GM12878 (cell line): ENCODE results near the gene MRPL34.

ENCODE experiments used
- POLR2A ChIP-seq: IDR thresholded peaks from 2 replicates; pipeline ENCODE4 v1.6.1; 2011; ENCODE audit warnings: low read depth, mild to moderate bottlenecking, low read length
- SIX5 ChIP-seq: IDR thresholded peaks from 2 replicates; pipeline ENCODE4 v1.6.1; 2011; ENCODE audit warnings: mild to moderate bottlenecking, low read depth, low read length, moderate library complexity; ENCODE audit not compliant: severe bottlenecking
- ZZZ3 ChIP-seq: IDR thresholded peaks from 2 replicates; pipeline ENCODE4 v1.6.1; 2011; ENCODE audit warnings: low read depth; ENCODE audit not compliant: control insufficient read depth, insufficient read length
- TF ChIP-seq, protein P1 (sequence below), 3 experiments: IDR thresholded peaks in 2 of 3; conservative IDR thresholded peaks in 1 of 3; 2 replicates each; pipeline ENCODE4 v1.5.1; 2011; ENCODE audit warnings: low read depth in 3 of 3, low read length in 3 of 3, mild to moderate bottlenecking in 3 of 3, control low read depth in 2 of 3, moderate library complexity in 2 of 3, inconsistent platforms in 1 of 3, mixed read lengths in 1 of 3; ENCODE audit not compliant: control insufficient read depth in 2 of 3, insufficient read depth in 1 of 3; ENCODE audit errors: extremely low read depth in 1 of 3

DNA sequence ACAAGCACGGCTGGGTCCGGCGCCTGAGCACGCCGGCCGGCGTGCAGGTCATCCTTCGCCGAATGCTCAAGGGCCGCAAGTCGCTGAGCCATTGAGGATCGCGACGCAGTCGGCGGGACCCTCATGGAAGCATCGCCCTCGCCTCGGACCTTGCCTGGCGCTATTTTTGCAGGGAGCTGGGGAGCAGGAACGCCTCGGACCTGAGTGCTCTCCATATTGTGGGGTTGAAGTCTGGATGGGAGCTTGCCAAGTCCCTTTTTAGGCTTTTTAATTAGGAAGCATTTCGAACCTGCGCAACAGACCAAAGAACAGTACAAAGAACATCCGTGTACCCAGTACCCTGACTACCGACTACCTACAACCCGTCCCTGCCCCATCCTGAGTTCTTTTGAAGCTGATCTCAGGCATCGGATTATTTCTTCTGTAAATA, 628 bp downstream of the MRPL34 start:
- TF ChIP-seq POLR2A (no peak), ZZZ3 (no peak), SIX5 (no peak)
- TF ChIP-seq, protein P1, sequence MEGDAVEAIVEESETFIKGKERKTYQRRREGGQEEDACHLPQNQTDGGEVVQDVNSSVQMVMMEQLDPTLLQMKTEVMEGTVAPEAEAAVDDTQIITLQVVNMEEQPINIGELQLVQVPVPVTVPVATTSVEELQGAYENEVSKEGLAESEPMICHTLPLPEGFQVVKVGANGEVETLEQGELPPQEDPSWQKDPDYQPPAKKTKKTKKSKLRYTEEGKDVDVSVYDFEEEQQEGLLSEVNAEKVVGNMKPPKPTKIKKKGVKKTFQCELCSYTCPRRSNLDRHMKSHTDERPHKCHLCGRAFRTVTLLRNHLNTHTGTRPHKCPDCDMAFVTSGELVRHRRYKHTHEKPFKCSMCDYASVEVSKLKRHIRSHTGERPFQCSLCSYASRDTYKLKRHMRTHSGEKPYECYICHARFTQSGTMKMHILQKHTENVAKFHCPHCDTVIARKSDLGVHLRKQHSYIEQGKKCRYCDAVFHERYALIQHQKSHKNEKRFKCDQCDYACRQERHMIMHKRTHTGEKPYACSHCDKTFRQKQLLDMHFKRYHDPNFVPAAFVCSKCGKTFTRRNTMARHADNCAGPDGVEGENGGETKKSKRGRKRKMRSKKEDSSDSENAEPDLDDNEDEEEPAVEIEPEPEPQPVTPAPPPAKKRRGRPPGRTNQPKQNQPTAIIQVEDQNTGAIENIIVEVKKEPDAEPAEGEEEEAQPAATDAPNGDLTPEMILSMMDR (IDR thresholded peaks at IDR 0.05 in 2 of 3, conservative IDR thresholded peaks at IDR 0.05 in 1 of 3; ENCODE audit: control insufficient read depth in 2 of 3, extremely low read depth in 1 of 3, insufficient read depth in 1 of 3, low read depth in 3 of 3, low read length in 3 of 3) = no peak
